ENCODE results near the gene EPHB1. TPM values are rescaled to one million over a fixed set of nuclear protein-coding genes. Genes with fewer than 3 reads are reported as not detected.
"Not testable (repeated sequence)": the region's sequence is repeated elsewhere in the genome, so short reads cannot be mapped to it uniquely, and the experiment has no call there.

Gene EPHB1
- total and polyA plus RNA-seq, 2 experiments from 2014 or later, result 0.43 to 0.81 TPM

- Histone ChIP-seq H3K4me2 (ENCODE audit: unreplicated experiment) (no peak overlapping the region), H4K20me1 (ENCODE audit: insufficient read depth) (no peaks in the 10 kb centered on the region), H3K4me3 (no peak overlapping the region), H3K9me3 (ENCODE audit: low read depth) (no peaks in the 10 kb centered on the region), H3K27ac (no peak overlapping the region), H3K4me1 (ENCODE audit: insufficient read depth) (no peaks in the 10 kb centered on the region), H3K9me2 (ENCODE audit: insufficient read depth) (no peaks in the 10 kb centered on the region), H3K79me2 (ENCODE audit: insufficient read depth) (no peaks in the 10 kb centered on the region), H2AFZ (no peak overlapping the region), H3K9ac (no peak overlapping the region), H3K27me3 (replicated peaks; ENCODE audit: insufficient read depth) (no peaks in the 10 kb centered on the region), H3K36me3 (ENCODE audit: low read depth) (no peaks in the 10 kb centered on the region), H3F3A (ENCODE audit: insufficient read depth) (no peaks in the 10 kb centered on the region)
- DNase-seq, result no peak
- 71 to 75% methylated on average over 3 of the region's 3 CpGs for WGBS, 2 experiments (ENCODE audit: low coverage in 1 of 2, low lambda C conversion rate in 2 of 2, missing lambda C conversion rate in 2 of 2)
- no peak for TF ChIP-seq EZH2 (IDR thresholded peaks at IDR 0.05; ENCODE audit: insufficient read depth, poor library complexity, severe bottlenecking)
- TF ChIP-seq EZH2phosphoT487 (IDR thresholded peaks at IDR 0.05; ENCODE audit: insufficient read depth, low read depth), result no peak
- in situ Hi-C loops (cut with MboI), result no loop called here
Observed at GRCh38 chr3:135228201-135228600, 433.1 kb downstream of the EPHB1 start.

DNA sequence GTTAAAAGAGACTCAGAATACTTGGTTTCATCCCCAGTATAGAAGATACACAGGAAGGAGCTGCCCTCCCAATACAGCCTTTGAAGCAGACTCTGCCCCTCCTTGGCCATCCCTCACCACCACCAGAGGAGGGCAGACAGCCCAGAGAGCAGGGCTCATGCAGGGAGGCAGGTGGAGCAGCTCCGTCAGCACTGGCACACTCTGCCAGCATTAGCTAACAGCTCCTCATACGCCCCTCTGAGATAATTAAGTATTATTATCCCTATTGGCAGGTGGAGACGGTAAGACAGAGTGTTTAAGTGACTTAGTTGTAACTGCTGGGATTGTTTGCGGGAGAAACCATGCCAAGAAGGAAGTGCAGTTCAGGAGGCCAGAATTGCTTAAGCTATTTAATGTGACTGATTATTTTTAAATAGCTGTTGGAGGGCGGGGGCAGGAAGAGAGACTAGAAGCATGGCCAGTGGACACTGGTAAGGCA lies 434.0 kb downstream of the EPHB1 start:
- H3K4me2 ChIP-seq (ENCODE audit: unreplicated experiment), result no peak overlapping the region
- H4K20me1 ChIP-seq (ENCODE audit: insufficient read depth), result no peaks in the 10 kb centered on the region
- H2AFZ ChIP-seq, result no peak overlapping the region
- TF ChIP-seq EZH2phosphoT487 (IDR thresholded peaks at IDR 0.05; ENCODE audit: insufficient read depth, low read depth), result no peak
- TF ChIP-seq EZH2 (IDR thresholded peaks at IDR 0.05; ENCODE audit: insufficient read depth, poor library complexity, severe bottlenecking), result no peak
- no peaks in the 10 kb centered on the region for H3K4me1 ChIP-seq (ENCODE audit: insufficient read depth)
- no peaks in the 10 kb centered on the region for H3K36me3 ChIP-seq (ENCODE audit: low read depth)
- H3K79me2 ChIP-seq (ENCODE audit: insufficient read depth), result no peaks in the 10 kb centered on the region
- H3K4me3 ChIP-seq, result no peak overlapping the region
- DNase-seq, result no peak
- no peak overlapping the region for H3K27ac ChIP-seq
- 44 to 53% methylated on average over 5 of the region's 5 CpGs for WGBS, 2 experiments (ENCODE audit: low coverage in 1 of 2, low lambda C conversion rate in 2 of 2, missing lambda C conversion rate in 2 of 2)
- in situ Hi-C loops (cut with MboI), result no loop called here
- H3K9ac ChIP-seq, result no peak overlapping the region
- no peaks in the 10 kb centered on the region for H3K27me3 ChIP-seq (replicated peaks; ENCODE audit: insufficient read depth)
- H3K9me2 ChIP-seq (ENCODE audit: insufficient read depth), result no peaks in the 10 kb centered on the region
- H3F3A ChIP-seq (ENCODE audit: insufficient read depth), result no peaks in the 10 kb centered on the region
- no peaks in the 10 kb centered on the region for H3K9me3 ChIP-seq (ENCODE audit: low read depth)

DNA sequence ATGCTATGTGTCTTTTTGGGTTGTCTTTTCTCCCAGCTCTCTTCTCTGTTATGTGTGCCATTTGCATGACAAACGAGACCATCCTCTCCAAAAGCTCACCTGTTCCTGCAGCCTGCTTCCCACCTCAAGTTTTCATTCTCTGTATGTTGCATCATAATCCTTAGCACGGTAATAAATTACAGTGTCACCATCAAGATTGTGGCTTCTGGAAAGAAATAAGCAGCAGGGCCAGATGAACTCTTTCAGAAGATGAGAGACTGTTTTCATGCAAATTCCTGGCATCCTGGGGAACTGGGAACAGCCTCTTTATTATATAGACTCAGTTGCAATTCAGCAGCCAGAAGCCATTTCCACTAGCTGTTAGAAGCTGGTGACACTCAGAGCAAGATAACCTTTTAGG lies 436.7 kb downstream of the EPHB1 start:
- no peaks in the 10 kb centered on the region for H3K79me2 ChIP-seq (ENCODE audit: insufficient read depth)
- H3K4me2 ChIP-seq (ENCODE audit: unreplicated experiment), result no peak overlapping the region
- H4K20me1 ChIP-seq (ENCODE audit: insufficient read depth), result no peaks in the 10 kb centered on the region
- no peak for DNase-seq
- no peaks in the 10 kb centered on the region for H3K36me3 ChIP-seq (ENCODE audit: low read depth)
- no peak overlapping the region for H2AFZ ChIP-seq
- H3K27me3 ChIP-seq (replicated peaks; ENCODE audit: insufficient read depth), result no peaks in the 10 kb centered on the region
- no peak overlapping the region for H3K4me3 ChIP-seq
- H3F3A ChIP-seq (ENCODE audit: insufficient read depth), result no peaks in the 10 kb centered on the region
- TF ChIP-seq EZH2phosphoT487 (IDR thresholded peaks at IDR 0.05; ENCODE audit: insufficient read depth, low read depth) (no peak), EZH2 (IDR thresholded peaks at IDR 0.05; ENCODE audit: insufficient read depth, poor library complexity, severe bottlenecking) (no peak)
- H3K27ac ChIP-seq, result no peak overlapping the region
- H3K4me1 ChIP-seq (ENCODE audit: insufficient read depth), result no peaks in the 10 kb centered on the region
- no peaks in the 10 kb centered on the region for H3K9me2 ChIP-seq (ENCODE audit: insufficient read depth)
- H3K9me3 ChIP-seq (ENCODE audit: low read depth), result no peaks in the 10 kb centered on the region
- WGBS, 2 experiments (ENCODE audit: low coverage in 1 of 2, low lambda C conversion rate in 2 of 2, missing lambda C conversion rate in 2 of 2), result 30 to 46% methylated on average over 2 of the region's 2 CpGs
- H3K9ac ChIP-seq, result no peak overlapping the region
- in situ Hi-C loops (cut with MboI), result no loop called here

- Histone ChIP-seq H3K27me3 (replicated peaks; ENCODE audit: insufficient read depth) (no peaks in the 10 kb centered on the region), H3K27ac (no peak overlapping the region), H2AFZ (no peak overlapping the region), H3K4me2 (ENCODE audit: unreplicated experiment) (no peak overlapping the region), H3K9me2 (ENCODE audit: insufficient read depth) (no peaks in the 10 kb centered on the region), H3K4me1 (ENCODE audit: insufficient read depth) (no peaks in the 10 kb centered on the region), H3K79me2 (ENCODE audit: insufficient read depth) (no peaks in the 10 kb centered on the region), H3K36me3 (ENCODE audit: low read depth) (no peaks in the 10 kb centered on the region), H3K9ac (no peak overlapping the region), H3F3A (ENCODE audit: insufficient read depth) (no peaks in the 10 kb centered on the region), H4K20me1 (ENCODE audit: insufficient read depth) (no peaks in the 10 kb centered on the region), H3K4me3 (no peak overlapping the region), H3K9me3 (ENCODE audit: low read depth) (no peaks in the 10 kb centered on the region)
- WGBS, 2 experiments (ENCODE audit: low coverage in 1 of 2, low lambda C conversion rate in 2 of 2, missing lambda C conversion rate in 2 of 2), result 69 to 90% methylated on average over 2 of the region's 2 CpGs
- in situ Hi-C loops (cut with MboI), result no loop called here
- no peak for DNase-seq
- no peak for TF ChIP-seq EZH2phosphoT487 (IDR thresholded peaks at IDR 0.05; ENCODE audit: insufficient read depth, low read depth)
Observed at GRCh38 chr3:135232226-135232625, 437.2 kb downstream of the EPHB1 start.

DNA sequence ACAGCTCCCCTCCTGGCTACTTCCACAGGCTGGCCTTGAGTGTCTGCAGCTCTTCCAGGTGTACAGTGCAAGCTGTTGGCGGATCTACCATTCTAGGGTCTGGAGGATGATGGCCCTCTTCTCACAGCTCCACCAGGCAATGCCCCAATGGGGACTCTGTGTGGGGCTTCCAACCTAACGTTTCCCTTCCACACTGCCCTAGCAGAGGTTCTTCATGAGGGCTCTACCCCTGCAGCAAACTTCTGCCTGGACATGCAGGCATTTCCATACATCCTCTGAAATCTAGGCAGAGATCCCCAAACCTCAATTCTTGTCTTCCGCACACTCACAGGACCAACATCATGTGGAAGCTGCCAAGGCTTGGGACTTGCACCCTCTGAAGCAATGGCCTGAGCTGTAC lies 438.4 kb downstream of the EPHB1 start:
- H3F3A ChIP-seq (ENCODE audit: insufficient read depth); H3K4me3 ChIP-seq; H3K79me2 ChIP-seq (ENCODE audit: insufficient read depth); DNase-seq; H3K4me1 ChIP-seq (ENCODE audit: insufficient read depth); H3K27me3 ChIP-seq (replicated peaks; ENCODE audit: insufficient read depth); H4K20me1 ChIP-seq (ENCODE audit: insufficient read depth); in situ Hi-C loops (cut with MboI); H2AFZ ChIP-seq; H3K9me2 ChIP-seq (ENCODE audit: insufficient read depth); H3K9me3 ChIP-seq (ENCODE audit: low read depth); H3K36me3 ChIP-seq (ENCODE audit: low read depth); H3K27ac ChIP-seq; H3K9ac ChIP-seq; H3K4me2 ChIP-seq (ENCODE audit: unreplicated experiment): not testable (repeated sequence)
- WGBS, 2 experiments (ENCODE audit: low coverage in 1 of 2, low lambda C conversion rate in 2 of 2, missing lambda C conversion rate in 2 of 2), result 82 to 86% methylated on average over 3 of the region's 3 CpGs
